NB4 (cell line): ENCODE results near the gene PIP.
"Not testable (repeated sequence)": the region's sequence is repeated elsewhere in the genome, so short reads cannot be mapped to it uniquely, and the experiment has no call there.

ENCODE experiments used
- CTCF ChIP-seq: IDR thresholded peaks from one replicate; pipeline ENCODE4 v1.5.1; 2012; ENCODE audit warnings: low read depth, low read length
- POLR2A ChIP-seq: IDR thresholded peaks from 2 replicates; pipeline ENCODE4 v1.6.1; 2011; ENCODE audit warnings: mild to moderate bottlenecking; ENCODE audit not compliant: insufficient read length; ENCODE audit errors: extremely low read depth

GRCh38 chr7:143088549-143089231 lies 43.2 kb upstream of the PIP start:
- TF ChIP-seq CTCF, POLR2A: not testable (repeated sequence)
